Measurements from ENCODE around the gene HSPBP1.
A peak's percentile ranks its signal among the peaks of the same experiment; 100 is the strongest.
"Not testable (repeated sequence)": the region's sequence is repeated elsewhere in the genome, so short reads cannot be mapped to it uniquely, and the experiment has no call there.

The HSPBP1 gene

DNA sequence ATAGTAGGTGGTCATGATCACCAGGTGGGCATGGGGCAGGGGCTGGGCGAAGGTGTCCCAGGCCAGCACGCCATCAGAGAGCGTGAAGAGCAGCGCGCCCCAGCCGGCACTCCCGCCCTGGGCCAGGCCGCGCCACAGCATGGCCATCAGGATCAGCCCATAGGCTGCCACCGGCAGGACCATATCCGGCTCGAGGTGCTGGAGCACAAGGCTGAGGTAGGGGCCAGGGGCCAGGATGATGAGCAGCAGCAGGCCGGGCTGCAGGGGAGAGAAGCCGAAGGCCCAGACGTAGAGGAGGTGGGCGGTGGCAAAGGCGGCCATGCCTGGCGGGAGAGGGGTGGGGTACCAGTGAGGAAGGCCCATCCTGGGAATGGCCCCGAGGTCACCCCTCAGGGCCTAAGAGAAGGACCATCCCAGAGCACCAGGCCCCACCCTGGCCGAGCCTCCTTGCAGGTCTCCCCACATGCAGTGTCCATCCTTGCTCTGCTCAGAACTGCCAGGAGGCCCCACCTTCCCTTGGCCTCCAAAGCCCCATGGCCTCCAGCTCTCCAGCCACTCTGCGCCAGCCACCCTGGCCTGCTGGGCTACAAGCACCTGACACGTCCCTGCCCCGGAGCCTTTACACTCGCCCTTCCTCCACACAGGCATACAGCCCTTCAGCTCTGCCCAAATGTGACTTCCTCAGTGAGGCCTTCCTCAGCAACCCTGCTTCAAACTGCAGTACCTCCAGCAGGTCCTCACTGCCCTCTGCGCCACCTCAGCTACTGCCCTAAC, 52.5 kb downstream of the HSPBP1 start:
- no peak for TF ChIP-seq ZFX (IDR thresholded peaks at IDR 0.05; ENCODE audit: borderline replicate concordance)
- TF ChIP-seq, protein P1, sequence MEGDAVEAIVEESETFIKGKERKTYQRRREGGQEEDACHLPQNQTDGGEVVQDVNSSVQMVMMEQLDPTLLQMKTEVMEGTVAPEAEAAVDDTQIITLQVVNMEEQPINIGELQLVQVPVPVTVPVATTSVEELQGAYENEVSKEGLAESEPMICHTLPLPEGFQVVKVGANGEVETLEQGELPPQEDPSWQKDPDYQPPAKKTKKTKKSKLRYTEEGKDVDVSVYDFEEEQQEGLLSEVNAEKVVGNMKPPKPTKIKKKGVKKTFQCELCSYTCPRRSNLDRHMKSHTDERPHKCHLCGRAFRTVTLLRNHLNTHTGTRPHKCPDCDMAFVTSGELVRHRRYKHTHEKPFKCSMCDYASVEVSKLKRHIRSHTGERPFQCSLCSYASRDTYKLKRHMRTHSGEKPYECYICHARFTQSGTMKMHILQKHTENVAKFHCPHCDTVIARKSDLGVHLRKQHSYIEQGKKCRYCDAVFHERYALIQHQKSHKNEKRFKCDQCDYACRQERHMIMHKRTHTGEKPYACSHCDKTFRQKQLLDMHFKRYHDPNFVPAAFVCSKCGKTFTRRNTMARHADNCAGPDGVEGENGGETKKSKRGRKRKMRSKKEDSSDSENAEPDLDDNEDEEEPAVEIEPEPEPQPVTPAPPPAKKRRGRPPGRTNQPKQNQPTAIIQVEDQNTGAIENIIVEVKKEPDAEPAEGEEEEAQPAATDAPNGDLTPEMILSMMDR (IDR thresholded peaks at IDR 0.05): no peak
- no peak overlapping the region for H3K27ac ChIP-seq

DNA sequence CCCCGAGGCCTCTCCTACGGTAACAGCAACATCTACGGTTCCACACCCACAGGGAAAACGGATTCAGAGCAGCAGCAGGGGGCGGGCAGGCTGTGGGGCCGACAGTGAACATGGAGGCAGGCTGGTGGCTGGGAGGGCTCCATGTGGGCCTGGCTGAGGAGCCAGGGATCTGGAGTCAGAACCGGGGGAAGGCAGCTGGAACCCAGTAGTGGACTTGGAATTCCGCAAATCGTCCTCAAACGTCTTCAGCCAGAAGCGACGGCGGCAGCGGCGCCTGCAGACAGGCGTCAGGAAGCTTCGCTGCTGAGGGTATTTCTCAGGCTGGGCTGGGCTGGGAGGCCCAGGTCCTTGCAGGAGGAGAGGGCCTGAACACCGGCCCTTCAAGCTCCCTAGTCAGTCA, 53.1 kb downstream of the HSPBP1 start:
- no peak overlapping the region for H3K27ac ChIP-seq
- TF ChIP-seq, protein P1 (IDR thresholded peaks at IDR 0.05): no peak
- no peak for TF ChIP-seq ZFX (IDR thresholded peaks at IDR 0.05; ENCODE audit: borderline replicate concordance)

DNA sequence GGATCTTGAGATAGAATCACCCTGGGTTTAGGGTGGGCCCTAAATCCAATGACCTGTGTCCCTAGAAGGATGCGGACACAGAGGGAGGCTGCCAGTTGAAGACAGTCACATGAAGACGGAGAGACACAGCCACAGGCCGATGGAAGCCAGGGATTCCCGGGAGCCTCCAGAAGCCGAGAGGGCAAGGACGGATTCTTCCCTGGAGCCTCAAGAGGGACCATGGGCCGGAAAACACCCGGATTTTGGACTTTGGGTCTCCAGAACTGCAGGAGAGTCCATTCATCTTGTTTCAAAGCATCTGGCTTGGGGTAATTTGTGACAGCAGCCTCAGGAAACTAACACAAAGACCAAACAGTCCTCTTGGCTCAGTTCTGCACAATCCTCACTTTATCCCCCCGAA, 53.6 kb downstream of the HSPBP1 start:
- H3K27ac ChIP-seq: no peak overlapping the region
- no peak for TF ChIP-seq ZFX (IDR thresholded peaks at IDR 0.05; ENCODE audit: borderline replicate concordance)
- TF ChIP-seq, protein P1 (IDR thresholded peaks at IDR 0.05): no peak

DNA sequence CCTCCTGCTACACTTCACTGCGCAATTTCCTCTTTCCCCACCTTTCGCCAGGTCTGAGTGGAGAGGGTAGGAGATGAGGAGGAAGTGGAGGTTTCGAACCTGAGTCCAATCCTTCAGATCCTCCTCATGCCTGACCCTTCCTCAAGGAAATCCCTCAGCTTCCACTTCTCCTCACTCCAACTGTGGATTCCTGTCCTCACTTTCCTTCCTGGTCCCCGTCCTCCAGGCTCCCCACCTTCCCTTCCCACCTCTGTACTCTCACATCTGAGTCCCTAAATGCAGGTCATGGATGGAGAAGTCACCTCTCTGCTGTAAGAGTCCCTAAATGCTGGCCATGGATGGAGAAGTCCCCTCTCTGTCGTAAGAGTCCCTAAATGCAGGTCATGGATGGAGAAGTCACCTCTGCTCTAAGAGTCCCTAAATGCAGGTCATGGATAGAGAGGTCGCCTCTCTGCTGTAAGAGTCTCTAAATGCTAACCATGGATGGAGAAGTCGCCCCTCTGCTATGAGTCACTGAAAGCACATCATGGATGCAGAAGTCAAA, 54.4 kb downstream of the HSPBP1 start:
- TF ChIP-seq, protein P1 (IDR thresholded peaks at IDR 0.05): no peak
- TF ChIP-seq ZFX (IDR thresholded peaks at IDR 0.05; ENCODE audit: borderline replicate concordance): no peak
- H3K27ac ChIP-seq: no peak overlapping the region; the same call in 1 of the 2 replicates

DNA sequence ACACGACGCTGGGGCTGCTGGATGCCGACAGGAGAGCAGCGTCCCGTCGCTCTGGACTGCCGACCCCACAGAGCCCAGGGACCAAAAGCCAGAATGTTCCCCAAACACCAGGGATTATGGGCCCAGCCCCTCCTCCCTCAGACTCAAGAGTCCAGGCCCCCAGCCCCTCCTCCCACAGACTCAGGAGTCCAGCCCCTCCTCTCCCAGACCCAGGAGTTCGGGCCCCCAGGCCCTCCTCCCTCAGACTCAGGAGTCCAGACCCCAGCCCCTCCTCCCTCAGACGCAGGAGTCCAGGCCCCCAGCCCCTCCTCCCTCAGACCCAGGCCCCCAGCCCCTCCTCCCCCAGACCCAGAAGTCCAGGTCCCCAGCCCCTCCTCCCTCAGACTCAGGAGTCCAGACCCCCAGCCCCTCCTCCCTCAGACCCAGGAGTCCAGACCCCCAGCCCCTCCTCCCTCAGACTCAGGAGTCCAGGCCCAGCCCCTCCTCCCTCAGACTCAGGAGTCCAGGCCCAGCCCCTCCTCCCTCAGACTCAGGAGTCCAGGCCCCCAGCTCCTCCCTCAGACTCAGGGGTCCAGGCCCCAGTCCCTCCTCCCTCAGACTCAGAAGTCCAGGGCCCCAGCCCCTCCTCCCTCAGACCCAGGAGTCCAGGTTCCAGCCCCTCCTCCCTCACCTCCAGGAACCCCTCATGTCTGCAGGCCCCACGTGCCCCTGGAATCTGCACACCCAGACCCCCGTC, 55.1 kb downstream of the HSPBP1 start:
- not testable (repeated sequence) for H3K27ac ChIP-seq

DNA sequence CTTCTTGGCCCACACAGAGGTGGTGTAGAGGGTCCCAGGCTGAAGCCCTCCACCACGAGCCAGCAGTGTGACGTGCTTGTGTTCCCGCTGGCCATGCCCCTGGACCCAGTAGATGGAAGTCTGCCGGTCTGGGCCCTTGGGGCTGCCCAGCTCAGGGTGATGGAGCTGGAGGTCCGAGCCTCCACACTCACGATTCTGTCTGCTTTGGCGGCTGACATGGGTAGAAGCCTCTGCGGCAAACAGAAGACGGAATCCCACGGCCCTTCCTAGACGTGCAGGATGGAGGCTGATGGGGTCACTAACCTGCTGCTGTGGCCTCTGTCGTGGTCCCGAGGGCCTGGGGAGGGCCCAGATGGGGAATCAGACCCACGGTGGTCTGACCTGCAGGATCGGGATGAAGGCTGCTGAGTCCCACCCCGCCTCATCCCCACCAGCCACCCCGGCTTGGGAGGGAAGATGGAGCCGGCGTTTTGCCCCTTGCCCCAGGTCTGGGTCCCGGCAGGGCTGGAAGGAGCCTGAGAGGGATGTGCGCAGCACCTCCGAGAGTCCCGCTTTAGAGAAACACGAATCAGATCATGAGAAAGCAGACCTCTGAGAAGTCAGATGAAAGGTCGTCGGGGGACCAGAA, 55.8 kb downstream of the HSPBP1 start:
- TF ChIP-seq, protein P1 (IDR thresholded peaks at IDR 0.05): no peak
- TF ChIP-seq ZFX (IDR thresholded peaks at IDR 0.05; ENCODE audit: borderline replicate concordance): no peak
- H3K27ac ChIP-seq: peak overlapping the region; percentile 27; the same call in 1 of the 2 replicates

DNA sequence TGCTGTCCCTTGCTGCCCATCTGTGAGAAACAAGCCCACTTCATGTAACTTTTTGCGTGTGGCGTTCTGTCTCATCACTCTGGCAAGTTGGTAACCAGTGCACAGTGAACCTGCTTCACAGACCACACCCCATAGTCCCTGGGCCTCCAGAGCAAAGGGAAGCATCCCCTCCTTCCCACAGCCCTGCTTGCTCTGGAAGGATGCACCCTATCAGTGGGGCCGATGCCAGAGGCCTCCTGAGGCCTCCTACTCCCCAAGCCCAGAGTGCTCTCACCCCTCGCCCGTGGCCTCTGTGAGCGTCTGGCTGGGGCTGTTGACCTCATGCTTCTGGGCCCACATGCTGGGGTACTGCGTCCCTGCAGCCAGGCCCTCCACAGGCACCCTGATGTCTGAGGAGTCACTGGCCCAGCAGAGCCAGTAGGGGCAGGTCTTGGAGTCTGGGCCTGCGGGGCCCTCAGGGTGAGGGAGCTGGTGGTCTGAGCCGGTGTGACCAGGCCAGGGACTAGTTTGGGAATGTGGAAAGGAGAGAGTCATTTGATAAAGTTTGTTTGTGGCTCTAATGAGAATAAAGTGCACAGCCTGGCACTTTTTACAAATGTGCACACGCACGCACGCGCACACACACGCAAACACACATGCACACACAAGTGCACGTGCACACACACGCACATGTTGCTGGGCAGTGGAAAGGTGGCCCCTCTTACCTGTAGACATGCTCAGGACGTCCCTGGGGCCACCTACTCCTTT, 56.4 kb downstream of the HSPBP1 start:
- peak overlapping the region; percentile 27; the same call in 1 of the 2 replicates for H3K27ac ChIP-seq

More for the DNA sequence above, 56.4 kb downstream of the HSPBP1 start:
- TF ChIP-seq ZFX (IDR thresholded peaks at IDR 0.05; ENCODE audit: borderline replicate concordance): no peak

Measured in 22Rv1 (cell line).